HG03575 (cell line): ENCODE results near the gene GBP1.
"Not testable (repeated sequence)": the region's sequence is repeated elsewhere in the genome, so short reads cannot be mapped to it uniquely, and the experiment has no call there.

Source experiments
- ATAC-seq: cut with Tn5 transposase; IDR thresholded peaks from one replicate; pipeline ENCODE4 v1.9.1; 2021; ENCODE audit not compliant: unreplicated experiment, insufficient number of reproducible peaks, low FRiP score; ENCODE audit errors: extremely low read depth

Gene GBP1

DNA sequence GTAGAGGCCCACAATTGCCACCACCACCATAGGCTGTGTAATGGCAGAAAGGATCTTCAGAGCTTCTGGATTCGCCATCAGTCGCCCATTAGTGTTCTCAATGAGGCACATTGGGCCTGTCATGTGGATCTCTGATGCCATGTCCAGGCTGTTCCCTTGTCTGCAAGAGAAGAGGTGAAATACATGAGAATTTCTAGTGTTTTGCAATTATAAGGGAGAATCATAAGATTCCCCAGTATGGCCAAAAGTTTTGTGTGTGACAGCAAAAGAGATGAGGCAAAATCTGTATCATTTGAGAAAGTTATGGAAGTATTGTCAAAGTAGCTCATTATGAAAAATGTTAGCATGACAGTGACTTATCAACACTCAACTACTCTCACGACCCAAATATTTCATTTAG is 1.9 kb downstream of the GBP1 start:
- ATAC-seq, result no peak

- ATAC-seq, result no peak
These were observed 4.9 kb downstream of the GBP1 start for GRCh38 chr1:89060091-89060490.

GRCh38 chr1:89051955-89052312 is 13.1 kb downstream of the GBP1 start:
- no peak for ATAC-seq

GRCh38 chr1:89051300-89051954 is 13.6 kb downstream of the GBP1 start:
- no peak for ATAC-seq

DNA sequence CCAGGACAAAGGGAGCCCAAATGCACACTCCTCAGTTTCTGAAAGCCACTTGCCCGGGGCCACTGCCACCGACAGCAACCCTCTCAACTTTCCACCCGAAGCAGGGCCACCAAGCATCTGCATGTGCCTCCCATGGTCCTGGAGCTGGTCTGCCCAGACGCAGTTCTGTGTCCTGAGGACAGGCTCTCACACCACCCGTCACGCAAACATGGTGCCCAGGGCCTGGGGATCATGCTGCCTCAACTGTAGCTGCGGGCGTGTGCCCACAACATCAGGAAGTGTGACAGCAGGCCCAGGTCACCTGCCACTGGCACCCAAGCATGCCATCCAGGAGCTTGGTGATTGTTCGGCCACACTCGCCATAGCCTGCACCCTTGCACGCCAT is 14.4 kb downstream of the GBP1 start:
- ATAC-seq, result no peak

- ATAC-seq, result not testable (repeated sequence)
These were observed 14.9 kb downstream of the GBP1 start for GRCh38 chr1:89049901-89050648.

DNA sequence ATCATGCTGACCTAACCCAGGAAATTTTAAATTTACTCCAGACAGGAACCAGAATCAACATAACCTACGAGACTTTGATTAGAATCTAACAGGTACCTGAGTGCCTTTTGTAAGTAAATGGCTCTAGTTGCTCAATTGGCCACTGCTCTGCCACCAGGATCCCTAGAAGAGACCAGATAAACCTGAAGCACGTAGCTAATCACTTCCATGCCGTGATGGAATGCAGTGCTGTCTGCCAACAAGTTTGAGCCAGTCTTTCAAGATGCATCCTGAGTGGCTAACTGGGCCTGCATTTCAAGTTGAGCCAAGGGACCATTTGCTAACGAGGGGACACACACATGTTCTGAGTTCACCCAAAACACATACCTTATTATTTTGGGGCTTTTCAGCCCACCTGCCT is 15.8 kb downstream of the GBP1 start:
- not testable (repeated sequence) for ATAC-seq

- ATAC-seq, result no peak
These were observed 17.3 kb downstream of the GBP1 start for GRCh38 chr1:89047734-89048133.

DNA sequence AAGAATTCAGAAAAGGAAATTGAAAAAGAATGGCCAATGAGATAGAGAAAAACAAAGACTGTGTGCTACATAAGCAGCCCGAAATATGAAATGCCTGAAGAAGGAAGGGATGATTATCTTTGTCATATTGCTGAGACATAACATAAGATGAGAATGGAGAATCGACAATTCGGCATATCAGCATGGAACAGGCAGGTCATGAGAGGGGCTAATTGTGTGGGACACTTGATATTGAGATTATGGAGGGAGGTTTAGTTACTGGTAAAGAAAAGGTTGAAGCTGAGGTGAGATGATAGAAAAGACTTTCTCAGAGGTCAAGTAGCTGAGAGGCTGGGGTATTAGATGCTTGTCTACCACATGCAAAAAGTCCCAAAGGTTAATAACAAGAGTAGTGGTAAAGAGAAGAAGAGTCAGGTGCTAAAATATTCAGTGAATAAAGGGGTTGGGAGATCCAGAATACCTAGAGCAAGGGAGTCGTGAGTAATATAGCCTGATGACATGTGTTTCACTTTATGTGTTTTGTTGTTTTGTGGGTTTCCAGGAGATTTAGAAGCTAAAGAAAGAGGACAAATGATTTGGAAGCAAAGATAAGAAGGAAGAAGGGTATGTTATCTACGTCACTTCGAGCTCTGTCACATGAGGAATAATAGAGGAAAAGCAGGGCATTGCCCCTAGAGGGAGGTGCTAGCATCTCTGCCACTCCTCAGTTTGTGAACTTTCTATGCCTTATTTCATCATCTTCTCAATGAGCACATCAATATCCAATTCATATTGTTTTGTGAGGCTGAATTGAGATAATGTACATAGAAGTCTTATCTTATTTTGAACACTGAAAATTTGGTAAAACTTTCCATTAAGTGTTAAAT is 18.5 kb downstream of the GBP1 start:
- not testable (repeated sequence) for ATAC-seq

- no peak for ATAC-seq
These were observed 19.9 kb downstream of the GBP1 start for GRCh38 chr1:89044970-89045721.

GRCh38 chr1:89043940-89044339 is 21.1 kb downstream of the GBP1 start:
- ATAC-seq, result no peak

DNA sequence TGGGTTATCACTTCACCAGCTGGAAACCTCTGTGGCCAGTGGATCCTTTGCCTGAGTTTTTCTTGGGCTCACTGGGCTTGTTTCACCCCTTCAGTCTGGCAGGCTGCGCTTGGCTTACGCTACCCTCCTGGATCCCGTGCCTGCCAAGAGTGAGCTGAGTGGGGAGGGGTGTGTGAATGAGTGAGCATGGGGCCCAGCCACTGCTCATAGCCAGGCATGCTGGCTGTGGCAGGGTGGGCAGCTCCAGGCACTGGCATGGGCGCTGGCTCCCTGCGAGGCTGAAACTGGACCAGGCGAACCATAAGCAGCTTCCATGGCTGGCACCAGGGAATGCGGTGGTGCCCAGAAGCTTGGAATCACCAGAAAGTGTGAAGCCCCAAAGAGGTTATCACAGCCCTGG is 22.5 kb downstream of the GBP1 start:
- no peak for ATAC-seq

GRCh38 chr1:89041721-89042120 is 23.3 kb downstream of the GBP1 start:
- ATAC-seq, result no peak

- peak; percentile 98 for ATAC-seq
These were observed 23.8 kb downstream of the GBP1 start for GRCh38 chr1:89041119-89041641.

GRCh38 chr1:89040315-89040626 is 24.7 kb downstream of the GBP1 start:
- no peak for ATAC-seq

DNA sequence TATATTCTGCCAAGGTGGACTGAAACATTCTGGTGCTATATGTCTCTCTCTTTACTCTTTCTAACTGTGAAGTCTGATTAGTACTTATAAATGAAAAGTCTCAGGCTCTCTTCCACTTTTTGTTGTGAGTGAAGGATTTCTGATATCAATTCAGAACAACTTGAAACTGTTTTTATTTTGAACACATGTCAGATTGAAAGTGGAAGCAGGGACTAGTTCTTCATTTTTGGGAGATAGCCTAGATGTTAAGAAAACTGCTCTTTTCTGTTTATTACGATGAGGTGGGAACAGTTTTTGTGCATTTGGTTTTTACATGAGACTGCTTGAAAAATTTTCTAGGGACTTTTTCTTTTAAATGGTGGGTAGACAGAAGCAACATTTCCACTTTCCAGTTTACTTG is 27.8 kb downstream of the GBP1 start:
- no peak for ATAC-seq

GRCh38 chr1:89035080-89035479 is 29.9 kb downstream of the GBP1 start:
- ATAC-seq, result no peak

- not testable (repeated sequence) for ATAC-seq
These were observed 31.0 kb downstream of the GBP1 start for GRCh38 chr1:89034004-89034403.

DNA sequence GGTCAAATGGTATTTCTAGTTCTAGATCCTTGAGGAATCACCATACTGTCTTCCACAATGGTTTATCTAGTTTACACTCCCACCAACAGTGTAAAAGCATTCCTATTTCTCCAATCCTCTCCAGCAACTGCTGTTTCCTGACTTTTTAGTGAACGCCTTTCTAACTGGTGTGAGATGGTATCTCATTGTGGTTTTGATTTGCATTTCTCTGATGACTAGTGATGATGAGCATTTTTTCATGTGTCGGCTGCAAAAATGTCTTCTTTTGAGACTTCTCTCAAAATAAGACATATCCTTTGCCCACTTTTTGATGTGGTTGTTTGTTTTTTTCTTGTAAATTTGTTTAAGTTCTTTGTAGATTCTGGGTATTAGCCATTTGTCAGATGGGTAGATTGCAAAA is 36.0 kb downstream of the GBP1 start:
- not testable (repeated sequence) for ATAC-seq
